B cell (primary cell): ENCODE measurements around the gene SINHCAF.
"Not testable (repeated sequence)": the region's sequence is repeated elsewhere in the genome, so short reads cannot be mapped to it uniquely, and the experiment has no call there.

Experiments
- EZH2 ChIP-seq: IDR thresholded peaks from 2 replicates; pipeline ENCODE4 v1.6.1; 2012; ENCODE audit warnings: borderline replicate concordance, low read depth, mild to moderate bottlenecking, moderate library complexity, low read length; ENCODE audit not compliant: insufficient read depth, poor library complexity, severe bottlenecking
- TF ChIP-seq, protein P1 (sequence below): fragments of 200-600 bp; IDR thresholded peaks from one replicate; pipeline ENCODE4 v1.8.0; 2022; ENCODE audit warnings: antibody characterized with exemption, mild to moderate bottlenecking

DNA sequence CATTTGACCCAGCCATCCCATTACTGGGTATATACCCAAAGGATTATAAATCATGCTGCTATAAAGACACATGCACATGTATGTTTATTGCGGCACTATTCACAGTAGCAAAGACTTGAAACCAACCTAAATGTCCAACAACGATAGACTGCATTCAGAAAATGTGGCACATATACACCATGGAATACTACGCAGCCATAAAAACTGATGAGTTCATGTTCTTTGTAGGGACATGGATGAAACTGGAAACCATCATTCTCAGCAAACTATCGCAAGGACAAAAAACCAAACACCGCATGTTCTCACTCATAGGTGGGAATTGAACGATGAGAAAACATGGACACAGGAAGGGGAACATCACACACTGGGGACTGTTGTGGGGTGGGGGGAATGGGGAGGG lies 52.2 kb downstream of the SINHCAF start:
- TF ChIP-seq, protein P1, sequence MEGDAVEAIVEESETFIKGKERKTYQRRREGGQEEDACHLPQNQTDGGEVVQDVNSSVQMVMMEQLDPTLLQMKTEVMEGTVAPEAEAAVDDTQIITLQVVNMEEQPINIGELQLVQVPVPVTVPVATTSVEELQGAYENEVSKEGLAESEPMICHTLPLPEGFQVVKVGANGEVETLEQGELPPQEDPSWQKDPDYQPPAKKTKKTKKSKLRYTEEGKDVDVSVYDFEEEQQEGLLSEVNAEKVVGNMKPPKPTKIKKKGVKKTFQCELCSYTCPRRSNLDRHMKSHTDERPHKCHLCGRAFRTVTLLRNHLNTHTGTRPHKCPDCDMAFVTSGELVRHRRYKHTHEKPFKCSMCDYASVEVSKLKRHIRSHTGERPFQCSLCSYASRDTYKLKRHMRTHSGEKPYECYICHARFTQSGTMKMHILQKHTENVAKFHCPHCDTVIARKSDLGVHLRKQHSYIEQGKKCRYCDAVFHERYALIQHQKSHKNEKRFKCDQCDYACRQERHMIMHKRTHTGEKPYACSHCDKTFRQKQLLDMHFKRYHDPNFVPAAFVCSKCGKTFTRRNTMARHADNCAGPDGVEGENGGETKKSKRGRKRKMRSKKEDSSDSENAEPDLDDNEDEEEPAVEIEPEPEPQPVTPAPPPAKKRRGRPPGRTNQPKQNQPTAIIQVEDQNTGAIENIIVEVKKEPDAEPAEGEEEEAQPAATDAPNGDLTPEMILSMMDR: not testable (repeated sequence)
- TF ChIP-seq EZH2: not testable (repeated sequence)
